NCI-H1048 (cell line): ENCODE data around the gene UCK2.

ENCODE experiments used
- DNase-seq: peaks from one replicate; lab custom pipeline; 2025; lab: John Stamatoyannopoulos, UW

The UCK2 gene

DNA sequence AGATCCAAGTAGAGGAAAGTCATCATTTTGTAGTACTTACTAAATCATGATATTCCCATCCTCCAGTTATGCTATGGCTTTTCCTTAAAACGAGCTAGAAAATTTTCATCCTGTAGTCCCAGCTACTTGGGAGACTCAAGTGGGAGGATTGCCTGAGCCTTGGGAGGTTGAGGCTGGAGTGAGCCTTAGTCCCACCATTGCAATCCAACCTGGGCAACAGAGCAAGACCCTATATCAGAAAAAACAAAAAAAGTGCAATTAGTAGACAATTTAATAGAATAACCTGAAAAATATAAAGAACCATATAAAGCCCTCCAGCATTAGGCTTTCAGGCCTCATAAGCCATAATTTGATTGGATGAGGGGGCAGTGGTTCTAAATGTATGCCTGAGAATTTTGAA is 6.8 kb downstream of the UCK2 start:
- DNase-seq, result no peak

DNA sequence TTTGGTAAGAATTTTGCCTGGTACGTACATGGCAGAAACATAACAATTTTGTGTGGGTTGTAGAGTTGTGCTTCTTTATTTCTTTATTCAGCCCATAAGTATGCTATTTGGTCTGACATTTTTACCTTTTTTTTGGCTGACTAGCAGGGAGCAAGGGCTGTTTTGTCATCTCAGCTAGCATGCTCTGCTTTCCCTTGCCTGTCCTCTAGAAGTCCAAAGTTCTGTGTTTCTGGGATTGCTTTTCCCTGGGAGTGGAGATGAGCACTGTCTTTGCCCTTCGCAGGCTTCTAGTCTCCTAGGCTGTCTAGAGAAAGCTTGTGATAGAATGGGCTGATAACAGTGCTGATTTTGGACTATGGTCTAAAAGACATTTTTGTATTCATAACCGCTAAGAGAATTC is 7.5 kb downstream of the UCK2 start:
- DNase-seq, result no peak

DNA sequence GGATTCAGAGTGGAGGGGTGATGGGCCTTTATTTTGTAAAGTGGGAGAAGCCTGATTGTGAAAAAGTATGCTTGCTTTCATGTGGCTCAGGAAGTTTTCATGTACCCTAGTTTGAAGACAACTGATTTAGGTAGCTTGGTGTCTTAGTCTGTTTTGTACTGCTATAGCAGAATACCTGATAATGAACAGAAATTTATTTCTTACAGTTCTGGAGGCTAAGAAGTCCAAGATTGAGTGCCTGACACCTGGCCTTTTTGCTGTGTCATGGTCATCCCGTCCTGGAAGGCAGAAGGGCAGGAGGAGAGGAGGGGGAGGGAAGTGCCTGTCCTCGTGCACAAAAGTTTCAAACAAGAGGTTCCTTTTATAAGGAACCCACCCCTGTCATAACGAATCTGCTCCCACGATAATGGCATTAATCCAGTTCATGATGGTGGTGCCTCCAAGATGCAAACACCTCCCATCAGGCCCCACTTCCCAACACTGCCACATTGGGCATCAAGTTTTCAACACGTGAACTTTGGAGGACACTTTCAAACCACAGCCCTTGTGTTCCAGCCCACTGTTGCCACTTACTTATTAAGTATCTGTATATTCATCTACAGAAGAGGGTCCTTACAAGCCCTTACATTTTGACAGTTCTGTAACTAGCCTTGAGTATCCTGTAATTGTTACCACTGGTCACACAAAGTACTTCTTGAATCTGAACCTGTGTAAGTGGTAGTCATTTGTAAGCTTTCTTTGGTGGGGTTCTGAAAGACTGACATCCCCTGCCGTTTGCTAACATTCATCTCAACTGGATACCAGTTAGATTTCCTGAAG is 9.5 kb downstream of the UCK2 start:
- DNase-seq, result no peak

DNA sequence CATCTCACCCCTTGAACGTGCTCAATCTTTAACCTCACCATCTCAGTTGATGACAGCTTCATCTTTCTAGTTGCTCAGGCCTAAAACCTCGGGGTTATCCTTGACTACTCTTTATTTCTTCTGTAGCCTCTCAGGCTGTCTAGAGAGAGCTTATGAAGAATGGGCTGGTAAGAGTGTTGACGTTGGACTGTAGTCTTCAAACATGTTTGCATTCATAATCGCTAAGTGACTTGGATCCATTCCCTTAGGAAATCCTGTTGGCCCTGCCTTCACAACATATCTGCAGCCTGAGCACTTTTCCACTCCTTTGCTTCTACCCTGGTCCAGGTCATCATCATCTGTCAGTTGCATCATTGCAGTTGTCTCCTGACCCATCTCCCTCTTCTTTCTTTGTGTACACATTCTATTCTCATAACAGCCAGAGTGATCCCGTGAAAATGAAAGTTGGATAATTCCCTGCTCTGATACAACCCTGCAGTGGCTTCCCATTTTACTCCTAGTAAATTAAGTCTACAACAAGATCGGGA is 10.5 kb downstream of the UCK2 start:
- DNase-seq, result no peak

DNA sequence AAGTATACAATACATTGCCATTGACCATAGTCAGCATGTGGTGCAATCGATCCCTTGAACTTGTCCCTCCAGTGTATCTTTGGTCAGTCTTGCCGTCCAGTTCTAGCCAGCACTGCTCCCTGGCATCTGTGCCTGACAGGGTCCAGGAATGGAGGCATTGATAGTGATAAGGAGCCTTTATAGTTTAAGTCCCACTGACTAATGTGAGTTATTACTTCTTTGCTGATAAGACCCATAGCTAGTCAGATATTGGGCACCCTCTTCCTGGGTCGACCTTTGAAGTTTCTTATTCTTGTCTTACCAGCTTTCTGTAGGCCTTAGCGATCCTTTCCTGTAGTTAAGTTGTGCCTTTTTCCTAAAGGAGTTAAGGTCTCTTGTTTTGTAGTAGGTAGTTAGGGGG is 13.0 kb downstream of the UCK2 start:
- DNase-seq, result no peak

DNA sequence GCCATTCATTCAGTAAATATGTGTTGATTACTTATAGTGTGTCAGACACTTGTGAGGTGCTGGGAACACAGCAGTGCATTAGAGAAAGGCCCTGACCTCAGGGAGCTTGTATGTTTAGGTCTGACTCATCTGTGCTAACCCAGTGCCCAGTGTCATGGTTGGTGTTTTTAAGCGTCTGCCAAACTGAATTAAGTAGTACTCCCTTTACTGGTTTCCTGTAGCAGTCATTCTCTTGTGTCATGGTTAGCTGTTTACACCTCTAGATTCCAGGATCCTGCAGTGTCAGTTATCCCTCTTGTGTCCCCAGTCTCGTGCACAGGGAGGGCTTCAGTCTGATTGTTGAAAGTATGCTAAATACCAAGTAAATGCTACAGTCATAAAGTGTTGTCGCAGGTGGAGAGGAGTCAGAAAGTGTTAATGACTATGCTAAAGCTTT is 14.2 kb downstream of the UCK2 start:
- DNase-seq, result no peak

DNA sequence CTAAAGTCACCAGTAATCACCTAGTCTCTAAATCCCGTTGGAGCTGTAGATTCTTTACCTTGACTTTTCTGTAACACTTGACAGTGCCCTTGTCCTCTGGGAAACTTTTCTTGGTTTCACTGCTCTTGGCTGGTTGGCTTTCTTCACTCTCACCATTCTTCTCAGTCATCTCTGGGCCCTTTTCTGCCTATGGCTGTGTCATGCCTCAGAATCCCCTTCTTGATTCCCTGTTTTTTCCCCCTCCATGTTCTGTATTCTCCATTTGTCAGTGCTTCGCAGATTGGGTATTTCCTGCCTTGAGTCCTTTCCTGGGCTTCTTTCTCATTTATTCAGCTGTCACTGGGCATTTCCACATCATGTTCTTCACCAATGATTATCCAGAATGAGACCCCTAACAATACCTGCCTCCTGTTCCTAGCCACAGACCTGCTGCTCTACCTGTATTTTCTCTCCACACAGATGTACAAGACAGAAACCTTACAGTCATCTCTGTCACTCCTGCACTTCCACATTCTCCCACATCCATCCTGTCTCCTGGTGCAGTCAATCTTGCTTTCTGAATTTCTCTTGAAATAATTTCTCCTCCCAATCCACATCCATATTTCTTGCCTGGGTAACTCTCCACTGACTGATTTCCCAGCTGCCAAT is 14.7 kb downstream of the UCK2 start:
- DNase-seq, result no peak

DNA sequence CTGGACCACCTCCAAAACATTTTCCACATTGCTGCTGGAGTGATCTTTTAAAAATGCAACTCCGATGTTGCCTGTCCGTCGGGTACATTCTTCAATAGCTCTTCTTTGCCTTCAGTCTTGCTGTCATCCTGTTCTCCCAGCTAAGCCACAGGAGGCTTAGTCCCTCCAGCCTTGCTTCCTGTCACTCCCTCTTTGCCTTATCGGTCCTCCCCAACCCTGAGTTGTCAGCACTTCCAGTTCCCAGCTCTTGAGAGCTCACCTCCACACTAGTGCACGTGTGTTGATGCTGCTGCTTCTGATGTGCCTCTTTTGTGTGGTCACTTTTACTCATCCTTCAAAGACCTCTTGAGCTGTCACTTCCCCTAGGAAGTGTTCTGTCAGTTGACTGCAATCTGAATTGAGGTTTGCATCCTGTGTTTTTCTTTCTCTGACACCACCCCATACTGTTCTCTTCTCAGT is 15.3 kb downstream of the UCK2 start:
- no peak for DNase-seq

DNA sequence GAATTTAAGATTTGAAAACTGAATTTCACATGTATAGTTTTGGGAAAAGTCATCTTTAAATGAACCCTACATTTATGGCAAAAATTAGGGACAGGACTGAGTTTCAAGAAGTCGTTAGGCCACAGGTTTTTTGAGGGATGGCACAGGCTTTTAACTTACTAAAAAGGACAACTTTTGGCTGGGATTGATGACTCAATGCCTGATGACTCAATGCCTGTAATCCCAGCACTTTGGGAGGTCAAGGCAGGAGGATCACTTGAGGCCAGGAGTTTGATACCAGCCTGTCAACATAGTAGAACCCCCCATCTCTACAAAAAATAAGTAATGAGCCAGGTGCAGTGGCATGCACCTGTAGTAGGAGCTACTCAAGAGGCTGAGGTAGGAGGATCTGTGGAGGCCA is 15.9 kb downstream of the UCK2 start:
- no peak for DNase-seq

DNA sequence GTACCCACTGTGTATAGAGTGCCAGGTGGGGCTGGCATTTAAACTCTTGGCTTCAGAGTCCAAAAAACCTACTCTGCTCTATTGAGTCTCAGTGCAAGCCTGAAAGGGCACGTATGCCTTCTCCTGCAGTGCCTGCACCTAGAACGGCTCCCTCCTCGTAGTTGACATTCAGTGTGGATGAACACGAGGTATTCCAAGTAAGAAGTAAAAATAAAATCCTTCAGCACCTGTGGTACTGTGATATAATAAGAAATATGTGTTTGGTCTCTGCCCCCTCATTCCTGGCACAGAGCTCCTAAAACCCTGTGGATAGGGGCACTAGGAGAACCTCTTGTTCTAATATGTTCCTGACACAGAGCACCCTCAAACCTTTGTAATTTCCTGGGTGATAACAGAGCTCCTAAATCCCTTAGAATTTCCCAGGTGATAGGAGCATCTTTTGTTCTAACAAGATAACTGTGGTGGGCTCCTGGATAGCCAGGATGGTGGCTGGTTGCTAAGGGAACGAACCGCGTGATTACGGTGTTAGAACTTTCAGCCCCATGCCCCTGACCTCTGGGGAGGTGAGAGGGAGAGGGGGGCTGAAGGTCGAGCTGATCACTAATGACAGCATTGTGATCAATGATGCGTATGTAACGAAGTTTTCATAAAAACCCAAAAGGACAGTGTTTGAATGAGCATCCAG is 16.8 kb downstream of the UCK2 start:
- no peak for DNase-seq

DNA sequence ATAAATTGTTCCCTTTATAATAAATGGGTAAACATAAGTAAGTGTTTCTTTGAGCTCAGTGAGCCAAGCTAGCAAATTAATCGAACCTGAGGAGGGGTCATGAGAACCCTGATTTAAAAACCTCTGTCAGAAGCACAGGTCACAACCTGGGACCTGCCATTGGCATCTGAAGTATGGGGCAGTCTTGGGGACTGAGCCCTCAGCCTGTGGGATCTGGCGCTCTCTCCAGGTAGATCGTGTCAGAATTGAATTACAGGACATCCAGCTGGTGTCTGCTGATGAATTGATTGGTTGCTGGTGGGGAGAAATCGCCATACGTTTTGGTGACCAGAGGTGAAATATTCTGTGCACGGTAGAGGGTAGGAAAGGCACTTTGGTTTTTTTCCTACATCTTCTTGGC is 17.5 kb downstream of the UCK2 start:
- DNase-seq, result no peak

DNA sequence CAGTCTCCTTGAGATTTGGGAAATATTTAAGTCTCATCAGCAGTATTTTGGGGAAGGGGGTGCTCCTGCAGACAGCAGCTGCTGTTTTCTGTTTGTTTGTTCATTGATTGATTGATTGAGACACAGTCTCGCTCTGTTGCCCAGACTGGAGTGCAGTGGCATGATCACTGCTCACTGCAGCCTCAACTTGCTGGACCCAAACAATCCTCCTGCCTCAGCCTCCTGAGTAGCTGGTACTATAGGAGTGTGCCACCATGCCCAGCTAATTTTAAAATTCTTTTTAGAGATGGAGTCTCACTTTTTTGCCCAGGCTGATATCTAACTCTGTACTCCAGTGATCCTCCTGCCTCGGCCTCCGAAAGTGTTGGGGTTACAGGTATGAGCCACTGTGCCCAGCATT is 18.2 kb downstream of the UCK2 start:
- DNase-seq, result no peak

DNA sequence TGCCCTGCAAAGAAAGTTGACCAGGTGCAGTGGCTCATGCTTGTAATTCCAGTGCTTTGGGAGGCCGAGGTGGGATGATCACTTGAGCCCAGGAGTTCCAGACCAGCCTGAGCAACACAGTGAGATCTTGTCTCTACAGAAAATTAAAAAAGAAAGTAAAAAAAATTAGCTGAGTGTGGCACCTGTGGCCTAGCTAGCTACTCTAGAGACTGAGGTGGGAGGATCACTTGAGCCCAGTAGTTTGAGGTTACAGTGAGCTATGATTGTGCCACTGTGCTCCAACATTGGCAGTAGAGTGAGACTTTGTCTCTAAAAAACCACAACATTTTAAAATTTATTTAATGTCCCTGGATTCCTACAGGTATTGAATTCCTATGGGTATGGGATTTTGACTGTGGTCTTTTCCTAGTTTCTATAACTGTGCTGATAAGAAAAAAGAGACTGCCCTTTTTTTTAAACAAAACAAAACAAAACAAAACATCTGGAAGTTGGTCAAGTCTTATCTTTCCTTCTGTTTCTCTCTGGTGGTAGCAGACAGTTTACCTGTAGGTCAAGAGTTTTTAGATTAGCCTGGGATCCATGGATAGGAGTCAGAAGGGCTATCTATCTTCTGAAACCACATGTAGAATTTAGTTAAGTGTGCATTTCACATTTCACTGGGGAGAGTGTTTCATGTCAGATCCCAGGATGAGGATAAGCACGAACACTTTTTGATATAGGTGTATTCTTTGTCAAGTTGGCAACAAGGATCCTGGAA is 18.8 kb downstream of the UCK2 start:
- DNase-seq, result no peak

DNA sequence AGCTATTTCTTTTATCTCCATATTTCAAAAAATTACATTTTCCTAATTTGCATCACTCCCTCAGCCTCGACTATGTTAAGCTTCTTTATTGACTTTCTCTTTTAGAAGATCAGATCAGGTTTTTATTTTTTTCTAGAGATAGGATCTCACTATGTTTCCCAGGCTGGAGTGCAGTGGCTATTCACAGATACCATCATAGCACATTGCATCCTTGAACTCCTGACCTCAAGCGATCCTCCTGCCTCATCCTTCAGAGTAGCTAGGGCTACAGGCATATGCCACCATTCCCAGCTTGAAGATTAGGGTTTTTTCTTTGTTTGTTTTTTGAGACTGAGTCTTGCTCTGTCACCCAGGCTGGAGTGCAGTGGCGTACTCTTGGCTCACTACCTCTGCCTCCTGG is 20.1 kb downstream of the UCK2 start:
- no peak for DNase-seq

DNA sequence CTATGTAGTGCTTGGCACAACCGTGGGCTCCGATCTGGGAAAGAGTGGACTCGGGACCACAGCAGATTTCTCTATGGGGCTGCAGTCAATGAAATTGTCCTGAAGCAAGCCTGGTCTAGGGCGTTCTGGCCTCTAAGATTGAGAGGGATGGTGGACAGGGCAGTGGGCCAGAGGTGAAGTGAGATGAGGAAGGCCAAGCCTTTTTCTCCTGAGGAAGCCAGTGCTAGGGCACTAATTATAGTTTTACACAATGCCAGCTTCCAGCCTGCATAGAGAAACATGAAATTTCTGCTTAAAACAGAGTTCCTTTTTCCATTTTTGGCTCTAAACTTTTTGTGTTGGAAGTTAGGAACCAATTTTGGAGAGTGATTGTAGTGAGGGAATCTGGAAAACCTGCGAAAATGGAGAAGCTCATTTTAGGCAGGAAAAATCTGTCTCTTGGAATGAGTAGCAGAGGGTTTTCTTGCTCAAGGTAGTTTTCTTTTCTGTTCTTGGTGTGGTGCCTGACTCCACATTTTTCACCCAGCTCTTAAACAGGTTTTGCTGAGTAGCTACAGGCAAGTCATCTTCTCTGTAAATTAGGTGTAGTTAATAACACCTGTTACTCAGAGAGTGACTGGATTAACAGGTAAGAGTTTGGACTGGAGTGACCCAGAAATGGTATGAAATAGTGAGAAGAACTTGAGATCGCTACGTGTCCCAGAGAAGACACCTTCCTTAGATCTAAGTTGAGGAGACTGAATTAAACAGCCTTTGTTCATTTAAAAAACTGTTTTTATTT is 22.1 kb downstream of the UCK2 start:
- no peak for DNase-seq

DNA sequence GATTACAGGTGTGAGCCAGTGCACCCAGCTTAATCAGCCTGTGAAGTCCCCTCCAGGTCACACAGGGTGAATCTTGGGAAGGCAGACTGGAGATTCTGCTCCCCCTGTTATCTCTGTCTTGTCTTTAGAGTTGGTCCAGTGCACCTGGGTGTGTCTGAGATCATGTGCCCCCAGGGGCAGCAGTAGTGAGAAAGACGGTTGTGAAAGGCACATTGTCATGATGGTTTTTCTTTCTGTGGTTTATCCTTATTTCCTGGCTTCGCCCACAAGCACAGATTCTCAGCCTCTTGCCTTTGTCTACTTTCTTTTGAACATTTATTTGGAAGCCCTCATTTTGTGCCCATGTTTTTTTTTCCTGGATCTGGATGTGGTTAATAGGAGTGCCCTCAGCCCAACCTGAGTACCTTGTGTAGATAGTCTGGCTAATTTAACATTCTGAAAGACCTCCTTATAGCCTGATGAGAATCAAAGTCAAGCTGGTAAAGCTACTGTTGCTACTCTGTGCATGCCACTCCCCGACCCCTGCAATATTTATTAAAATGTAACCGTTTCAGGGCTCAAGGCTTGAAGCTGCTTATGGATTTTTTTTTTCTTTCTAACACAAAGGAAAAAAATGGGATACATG is 23.7 kb downstream of the UCK2 start:
- DNase-seq, result no peak

DNA sequence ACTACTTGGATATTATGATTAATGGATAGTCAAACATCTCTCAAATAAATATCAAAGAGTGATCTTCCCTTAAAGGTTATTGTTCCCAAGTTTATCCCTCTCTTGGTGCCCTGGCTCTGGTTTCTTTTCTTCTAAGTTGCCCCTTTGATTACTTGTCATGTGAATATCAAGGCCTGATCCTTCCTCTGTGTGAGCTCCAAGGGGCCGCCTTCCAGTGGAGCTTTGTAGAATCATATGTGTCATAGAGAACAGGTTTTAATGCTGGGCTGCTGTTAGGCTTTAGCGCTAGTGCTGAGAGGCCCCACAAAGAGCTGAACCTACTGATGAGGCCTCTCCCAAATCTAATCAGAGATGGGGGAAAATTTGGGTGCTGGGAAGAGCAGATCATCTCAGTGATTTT is 25.5 kb downstream of the UCK2 start:
- DNase-seq, result no peak

DNA sequence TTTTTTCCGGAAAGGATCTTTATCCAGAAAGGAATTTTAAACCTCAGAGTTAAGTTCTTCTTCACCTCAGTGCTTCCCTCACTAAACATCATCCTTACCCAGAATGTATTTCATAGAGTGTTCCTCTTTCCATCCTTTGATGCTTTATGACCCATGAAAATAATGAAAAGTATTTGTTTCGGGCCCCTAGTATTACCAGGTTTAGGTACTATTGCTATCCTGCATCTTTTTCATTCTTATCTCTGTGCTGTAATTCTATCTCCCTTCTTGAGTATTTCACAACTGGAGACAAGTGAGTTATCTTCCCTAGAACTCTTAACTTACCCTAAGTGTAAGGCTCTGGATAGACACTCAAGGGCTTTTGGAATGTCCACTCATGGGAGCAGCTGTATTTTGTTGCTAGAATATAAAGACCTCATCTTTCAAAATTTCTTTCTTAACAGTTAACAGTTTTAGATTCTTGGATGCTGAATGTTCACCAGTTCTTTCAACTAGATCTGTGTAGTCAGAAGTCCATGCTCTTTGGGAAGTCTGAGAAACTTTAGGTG is 26.2 kb downstream of the UCK2 start:
- DNase-seq, result no peak

DNA sequence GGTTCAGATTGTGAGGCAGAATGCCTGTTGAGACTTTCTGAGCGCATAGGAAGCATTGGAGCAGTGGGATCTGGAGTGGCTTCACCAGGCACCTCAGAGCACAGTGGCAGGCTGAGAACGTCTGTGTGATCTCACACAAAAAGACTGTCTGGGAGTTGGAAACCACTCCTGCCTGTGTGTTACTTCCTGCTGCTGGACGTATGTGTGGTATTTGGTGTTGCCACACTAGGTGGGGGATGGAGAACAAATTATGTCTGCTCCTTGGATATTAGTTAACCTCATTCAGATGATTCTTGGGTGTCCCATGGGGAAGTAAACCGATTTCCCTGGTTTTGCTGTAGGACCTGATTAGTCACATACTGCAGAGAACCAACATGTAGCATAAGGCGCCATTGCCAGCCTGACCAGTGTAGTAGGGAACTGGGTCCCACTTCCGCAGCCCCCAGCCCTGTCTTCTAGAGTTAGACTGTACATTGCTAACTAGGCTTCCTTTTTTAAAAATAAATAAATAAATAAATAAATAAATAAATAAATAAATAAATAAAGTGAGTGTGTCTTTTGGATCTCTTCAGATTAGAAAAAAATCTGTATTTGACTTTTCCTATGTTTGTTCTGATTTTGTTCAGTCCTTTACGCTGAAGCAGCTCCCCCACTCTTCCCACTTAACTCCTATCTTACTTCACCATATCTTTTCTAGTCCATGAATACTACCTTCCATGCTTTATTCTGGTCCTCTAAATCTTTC is 26.9 kb downstream of the UCK2 start:
- DNase-seq, result no peak
